ENCODE measurements around the gene PTER. TPM values are rescaled to one million over a fixed set of nuclear protein-coding genes. Genes with fewer than 3 reads are reported as not detected.

PTER gene
- total and polyA plus RNA-seq, 2 of the 13 experiments (the other 11 are each of a cell fraction or from before 2014, with no cell fraction given): 6.1 to 6.6 TPM

DNA sequence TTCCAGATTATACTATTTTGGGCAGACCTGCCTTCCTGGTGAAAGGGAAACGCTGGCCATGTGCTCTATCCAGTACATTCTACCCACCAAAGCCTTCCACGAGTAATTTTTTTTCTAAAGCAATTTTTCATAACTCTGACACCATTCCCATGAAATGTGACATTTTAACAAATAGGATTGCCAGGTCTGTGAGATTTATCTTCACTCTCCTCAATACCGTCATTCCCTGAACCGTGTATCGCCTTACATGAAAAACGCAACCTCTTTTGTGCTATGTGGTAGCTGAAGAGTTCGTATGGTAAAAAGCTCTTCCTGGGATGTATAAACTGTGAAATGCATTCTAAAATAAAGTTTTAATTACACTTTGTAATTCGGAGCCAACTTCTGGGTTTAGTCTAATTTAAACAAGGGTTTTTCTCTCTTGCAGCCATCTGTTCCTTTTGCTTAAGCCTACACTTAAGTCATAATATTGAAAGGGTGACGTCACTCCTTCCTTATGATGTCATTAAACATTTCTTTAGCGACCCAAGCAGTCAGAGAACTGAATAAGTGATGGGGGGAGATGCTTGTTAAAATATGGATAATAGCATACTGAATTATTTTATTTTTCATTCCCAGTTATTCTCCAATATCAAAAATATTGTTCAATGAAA lies 57.2 kb downstream of the PTER start:
- intact Hi-C loops (cut with micrococcal nuclease; ENCODE audit: unreplicated experiment): no loop called here
- no peaks in the 10 kb centered on the region; a peak in 1 of 5 replicates for H3K36me3 ChIP-seq (replicated peaks in 1 of 2; ENCODE audit: control insufficient read depth in 1 of 2, insufficient read depth in 2 of 2, low read length in 2 of 2)
- WGBS (ENCODE audit: low lambda C conversion rate): 62% methylated on average over 10 of the region's 10 CpGs
- no peak overlapping the region for H3K9ac ChIP-seq (ENCODE audit: insufficient read depth, low read depth, low read length)
- CTCF ChIA-PET (ENCODE audit: low intra/inter-chr PET ratio, low total read pairs): no interaction called here
- TF ChIP-seq ATF7 (IDR thresholded peaks at IDR 0.05) (peak; percentile 93), ATF7 (CRISPR knock-in tag; IDR thresholded peaks at IDR 0.05) (no peak), ZNF616 (CRISPR knock-in tag; IDR thresholded peaks at IDR 0.05; ENCODE audit: low read depth) (no peak), FOSL1 (CRISPR knock-in tag; IDR thresholded peaks at IDR 0.05; ENCODE audit: borderline replicate concordance) (no peak), HNRNPK (IDR thresholded peaks at IDR 0.05; ENCODE audit: low read depth, low read length, poor library complexity, severe bottlenecking) (peak; percentile 4), CREB1 (IDR thresholded peaks at IDR 0.05) (peak; percentile 89), CREB1 (CRISPR knock-in tag; IDR thresholded peaks at IDR 0.05) (no peak)
- ATAC-seq (no peak), FAIRE-seq (no peak), DNase-seq (ENCODE audit: low spot score) (no peak)
- no peaks in the 10 kb centered on the region for H3K27me3 ChIP-seq (ENCODE audit: control insufficient read depth in 1 of 2, insufficient read depth in 2 of 2, low read length in 2 of 2)
- no peak overlapping the region for H2AFZ ChIP-seq (ENCODE audit: low read length)
- no peaks in the 10 kb centered on the region for H3K9me3 ChIP-seq (ENCODE audit: low read length)
- no peaks in the 10 kb centered on the region for H4K20me1 ChIP-seq (ENCODE audit: insufficient read depth, low read length)
- POLR2A ChIA-PET: no interaction called here
- H3K4me1 ChIP-seq (ENCODE audit: insufficient read depth, low read length): no peaks in the 10 kb centered on the region
- BruUV-seq (replicated peaks): no TSS peak
- H3K79me2 ChIP-seq (ENCODE audit: insufficient read depth, low read length): no peaks in the 10 kb centered on the region
- H3K27ac ChIP-seq (ENCODE audit: extremely low read length, insufficient read depth, low read length): no peak overlapping the region
- in situ Hi-C loops (cut with HindIII; ENCODE audit: extremely low pct_ligation_motif_present, low pct_unique_long_range_greater_than_20kb): no loop called here
- H3K4me2 ChIP-seq (ENCODE audit: low read depth, low read length): no peak overlapping the region
- no peak overlapping the region for H3K4me3 ChIP-seq (replicated peaks in 1 of 3; ENCODE audit: insufficient read depth in 1 of 3, low read depth in 2 of 3, low read length in 3 of 3)

DNA sequence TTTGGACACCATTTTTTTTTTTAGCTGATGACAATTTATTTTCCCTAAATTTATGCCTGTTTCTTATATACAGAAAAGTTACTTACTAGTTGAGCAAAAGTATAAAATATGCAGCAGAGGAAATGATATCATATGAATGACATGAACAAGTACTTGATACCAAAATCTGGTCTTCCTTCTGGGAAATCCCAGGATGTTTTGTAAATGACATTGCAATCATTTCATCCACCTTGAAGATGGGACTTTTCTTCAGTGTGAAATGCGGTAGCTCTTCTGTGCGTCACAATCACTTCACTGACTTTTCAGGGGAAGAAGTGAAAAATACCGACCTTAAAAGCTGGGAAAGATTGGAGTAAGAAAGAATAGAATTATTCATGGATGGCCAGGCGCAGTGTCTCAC lies 61.1 kb downstream of the PTER start:
- no peaks in the 10 kb centered on the region for H3K9me3 ChIP-seq (ENCODE audit: low read length)
- ATAC-seq: no peak
- intact Hi-C loops (cut with micrococcal nuclease; ENCODE audit: unreplicated experiment) (no loop called here), in situ Hi-C loops (cut with HindIII; ENCODE audit: extremely low pct_ligation_motif_present, low pct_unique_long_range_greater_than_20kb) (no loop called here)
- ChIA-PET POLR2A (no interaction called here), CTCF (ENCODE audit: low intra/inter-chr PET ratio, low total read pairs) (no interaction called here)
- H3K4me1 ChIP-seq (ENCODE audit: insufficient read depth, low read length): no peaks in the 10 kb centered on the region
- no peak overlapping the region for H3K4me2 ChIP-seq (ENCODE audit: low read depth, low read length)
- H4K20me1 ChIP-seq (ENCODE audit: insufficient read depth, low read length): no peaks in the 10 kb centered on the region
- BruUV-seq (replicated peaks): no TSS peak
- DNase-seq (ENCODE audit: low spot score): no peak
- FAIRE-seq: no peak
- H2AFZ ChIP-seq (ENCODE audit: low read length): no peak overlapping the region
- H3K27ac ChIP-seq (ENCODE audit: extremely low read length, insufficient read depth, low read length): no peak overlapping the region
- H3K4me3 ChIP-seq (replicated peaks in 1 of 3; ENCODE audit: insufficient read depth in 1 of 3, low read depth in 2 of 3, low read length in 3 of 3): no peak overlapping the region
- no peak overlapping the region for H3K9ac ChIP-seq (ENCODE audit: insufficient read depth, low read depth, low read length)
- WGBS (ENCODE audit: low lambda C conversion rate): 82% methylated on average over 4 of the region's 4 CpGs
- H3K36me3 ChIP-seq (replicated peaks in 1 of 2; ENCODE audit: control insufficient read depth in 1 of 2, insufficient read depth in 2 of 2, low read length in 2 of 2): no peaks in the 10 kb centered on the region
- no peaks in the 10 kb centered on the region for H3K79me2 ChIP-seq (ENCODE audit: insufficient read depth, low read length)
- no peaks in the 10 kb centered on the region for H3K27me3 ChIP-seq (ENCODE audit: control insufficient read depth in 1 of 2, insufficient read depth in 2 of 2, low read length in 2 of 2)
- TF ChIP-seq SALL1 (CRISPR knock-in tag; IDR thresholded peaks at IDR 0.05) (no peak), JUNB (CRISPR knock-in tag; IDR thresholded peaks at IDR 0.05; ENCODE audit: borderline replicate concordance) (no peak), RARA (CRISPR knock-in tag; IDR thresholded peaks at IDR 0.05) (no peak), FOXK1 (CRISPR knock-in tag; IDR thresholded peaks at IDR 0.05; ENCODE audit: borderline replicate concordance, low read depth) (no peak), DR1 (CRISPR knock-in tag; IDR thresholded peaks at IDR 0.05) (no peak), ZNF3 (CRISPR knock-in tag; IDR thresholded peaks at IDR 0.05) (no peak), ONECUT2 (CRISPR knock-in tag; IDR thresholded peaks at IDR 0.05) (no peak), TMF1 (CRISPR knock-in tag; IDR thresholded peaks at IDR 0.05; ENCODE audit: low read depth) (no peak), NCOA2 (CRISPR knock-in tag; IDR thresholded peaks at IDR 0.05) (no peak), ZNF567 (CRISPR knock-in tag; IDR thresholded peaks at IDR 0.05; ENCODE audit: borderline replicate concordance) (no peak), NFE2L2 (IDR thresholded peaks at IDR 0.05; ENCODE audit: low read length) (no peak)
- TF ChIP-seq, protein P1, sequence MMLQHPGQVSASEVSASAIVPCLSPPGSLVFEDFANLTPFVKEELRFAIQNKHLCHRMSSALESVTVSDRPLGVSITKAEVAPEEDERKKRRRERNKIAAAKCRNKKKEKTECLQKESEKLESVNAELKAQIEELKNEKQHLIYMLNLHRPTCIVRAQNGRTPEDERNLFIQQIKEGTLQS (CRISPR knock-in tag; IDR thresholded peaks at IDR 0.05): no peak
- TF ChIP-seq, protein P2, sequence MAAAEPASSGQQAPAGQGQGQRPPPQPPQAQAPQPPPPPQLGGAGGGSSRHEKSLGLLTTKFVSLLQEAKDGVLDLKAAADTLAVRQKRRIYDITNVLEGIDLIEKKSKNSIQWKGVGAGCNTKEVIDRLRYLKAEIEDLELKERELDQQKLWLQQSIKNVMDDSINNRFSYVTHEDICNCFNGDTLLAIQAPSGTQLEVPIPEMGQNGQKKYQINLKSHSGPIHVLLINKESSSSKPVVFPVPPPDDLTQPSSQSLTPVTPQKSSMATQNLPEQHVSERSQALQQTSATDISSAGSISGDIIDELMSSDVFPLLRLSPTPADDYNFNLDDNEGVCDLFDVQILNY (CRISPR knock-in tag; conservative IDR thresholded peaks at IDR 0.05): no peak
